IPS-NIHi11 (cell line): Measurements from ENCODE around the gene PYGM.

ENCODE experiments used
- DNase-seq: peaks from one replicate; pipeline ENCODE4 v3.0.0; 2012; ENCODE audit warnings: mixed read lengths, low spot score

The PYGM gene

DNA sequence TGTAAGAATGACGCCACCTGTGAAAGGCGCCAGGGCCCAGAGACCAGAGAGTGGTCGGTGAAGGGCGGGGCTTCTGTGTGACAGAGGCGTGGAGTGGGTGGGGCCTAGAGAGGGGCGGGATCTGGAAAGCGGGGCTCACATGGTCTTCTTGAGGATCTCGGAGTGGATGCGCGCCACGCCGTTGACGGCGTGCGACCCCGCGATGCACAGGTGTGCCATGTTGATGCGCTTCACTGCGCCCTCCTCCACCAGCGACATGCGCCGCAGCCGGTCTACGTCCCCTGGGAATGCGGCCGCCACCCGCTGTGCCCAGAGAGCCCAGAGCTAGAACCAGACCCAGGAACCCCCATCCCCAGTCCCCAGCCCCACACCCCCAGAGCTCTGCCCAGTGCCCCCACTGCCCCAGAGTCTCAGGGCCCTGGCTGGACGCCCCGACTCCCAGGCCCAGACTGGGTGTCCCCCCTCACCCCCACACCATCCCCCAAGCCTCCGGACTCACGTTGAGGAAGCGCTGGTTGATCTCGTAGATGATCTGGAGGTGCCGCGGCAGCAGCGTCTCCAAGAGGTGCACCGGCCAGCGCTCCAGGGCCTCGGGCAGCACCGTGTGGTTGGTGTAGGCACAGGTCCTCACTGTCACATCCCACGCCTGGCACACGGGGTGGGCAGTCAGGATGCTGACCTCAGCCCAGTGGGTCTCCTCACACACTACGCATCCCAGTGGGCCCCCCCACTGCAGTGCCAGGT, 6.2 kb downstream of the PYGM start:
- peak; percentile 58 for DNase-seq

DNA sequence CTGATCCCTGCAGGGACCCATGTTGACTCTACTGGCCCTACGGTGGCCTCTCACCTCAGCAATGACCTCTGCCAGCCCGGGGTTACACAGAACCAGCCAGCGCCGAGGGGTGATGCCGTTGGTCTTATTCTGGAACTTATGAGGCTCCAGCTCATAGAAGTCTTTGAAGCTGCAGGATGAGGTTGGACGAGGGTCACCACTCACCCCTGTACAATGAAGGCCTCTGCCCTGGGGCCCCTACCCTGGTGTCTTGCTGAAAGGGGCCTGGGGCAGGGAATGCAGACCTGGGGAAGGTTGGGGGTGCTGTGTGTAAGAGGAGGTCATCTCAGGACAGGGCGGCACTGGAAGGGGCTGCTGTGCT, 6.8 kb downstream of the PYGM start:
- DNase-seq = no peak

DNA sequence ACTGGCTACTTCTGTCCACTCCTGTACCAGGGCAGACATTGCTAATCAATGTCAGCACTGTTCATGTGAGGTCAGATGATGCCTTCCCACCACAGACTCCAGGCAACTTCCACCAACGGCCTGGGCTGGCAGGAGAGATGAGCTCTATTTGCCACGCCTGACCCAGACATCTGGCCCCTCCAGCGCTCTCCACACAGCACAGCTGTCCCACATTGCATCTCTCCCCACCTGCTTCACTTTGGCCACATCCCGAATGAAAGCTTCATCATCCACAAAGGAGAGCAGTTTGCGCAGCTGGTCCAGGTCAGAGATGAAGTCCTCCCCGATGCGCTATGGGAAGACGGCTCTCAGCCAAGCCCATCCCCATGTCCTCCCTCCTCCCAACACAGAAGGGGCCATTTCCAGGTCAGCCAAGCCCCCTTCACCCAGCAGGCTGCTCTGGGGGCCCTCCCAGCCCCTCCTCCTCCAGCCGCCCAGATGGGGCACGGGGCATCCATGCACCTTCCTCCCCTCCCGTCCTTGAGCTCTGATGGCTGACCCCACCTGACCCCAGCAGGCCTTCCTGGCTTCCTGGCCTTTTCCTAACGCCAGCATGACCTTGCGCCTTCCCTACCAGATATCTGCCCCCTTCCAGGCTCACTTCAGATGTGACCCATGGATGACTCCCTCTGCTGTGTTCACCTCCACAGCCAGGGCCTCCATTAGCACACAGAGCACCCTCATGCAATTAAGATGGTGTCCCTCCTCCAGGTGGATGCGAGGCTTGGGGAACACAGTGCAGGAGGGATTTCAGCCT, 7.4 kb downstream of the PYGM start:
- no peak for DNase-seq

DNA sequence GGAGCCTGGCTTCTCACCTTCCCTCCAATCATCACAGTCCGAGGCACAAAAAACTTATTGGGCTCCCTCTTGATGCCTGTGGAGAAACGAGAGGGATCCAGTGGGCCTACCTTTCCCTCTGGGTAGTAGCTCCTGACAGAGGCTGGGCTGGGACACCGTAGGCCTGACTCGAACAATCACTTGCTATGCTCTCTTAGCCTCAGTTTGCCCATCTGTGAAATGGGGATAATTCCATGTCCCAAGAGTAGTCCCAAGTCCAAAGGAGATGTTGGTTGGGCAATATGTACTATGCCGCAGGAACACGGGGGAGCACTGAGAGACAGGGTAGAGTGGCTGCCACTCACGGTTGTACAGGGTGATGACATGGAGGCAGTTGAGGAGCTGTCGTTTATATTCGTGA, 8.2 kb downstream of the PYGM start:
- no peak for DNase-seq

DNA sequence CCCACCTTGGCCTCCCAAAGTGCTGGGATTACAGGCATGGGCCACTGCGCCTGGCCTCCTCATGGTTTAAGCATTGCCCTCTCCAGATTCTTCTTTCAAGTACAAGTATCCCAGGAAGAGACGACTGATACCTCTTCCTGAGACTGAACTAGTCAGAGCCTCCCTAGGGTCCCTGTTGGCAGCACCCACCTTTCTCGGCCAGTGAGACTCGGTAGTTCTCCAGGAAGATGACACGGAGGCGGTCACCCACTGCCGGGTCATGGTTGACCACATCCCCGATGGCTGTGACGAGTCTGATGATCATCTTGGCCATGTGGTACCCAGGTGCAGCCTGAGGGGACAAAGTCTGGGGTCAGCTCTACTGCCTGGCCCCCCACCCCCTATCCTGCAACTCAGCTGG, 8.6 kb downstream of the PYGM start:
- DNase-seq = no peak

DNA sequence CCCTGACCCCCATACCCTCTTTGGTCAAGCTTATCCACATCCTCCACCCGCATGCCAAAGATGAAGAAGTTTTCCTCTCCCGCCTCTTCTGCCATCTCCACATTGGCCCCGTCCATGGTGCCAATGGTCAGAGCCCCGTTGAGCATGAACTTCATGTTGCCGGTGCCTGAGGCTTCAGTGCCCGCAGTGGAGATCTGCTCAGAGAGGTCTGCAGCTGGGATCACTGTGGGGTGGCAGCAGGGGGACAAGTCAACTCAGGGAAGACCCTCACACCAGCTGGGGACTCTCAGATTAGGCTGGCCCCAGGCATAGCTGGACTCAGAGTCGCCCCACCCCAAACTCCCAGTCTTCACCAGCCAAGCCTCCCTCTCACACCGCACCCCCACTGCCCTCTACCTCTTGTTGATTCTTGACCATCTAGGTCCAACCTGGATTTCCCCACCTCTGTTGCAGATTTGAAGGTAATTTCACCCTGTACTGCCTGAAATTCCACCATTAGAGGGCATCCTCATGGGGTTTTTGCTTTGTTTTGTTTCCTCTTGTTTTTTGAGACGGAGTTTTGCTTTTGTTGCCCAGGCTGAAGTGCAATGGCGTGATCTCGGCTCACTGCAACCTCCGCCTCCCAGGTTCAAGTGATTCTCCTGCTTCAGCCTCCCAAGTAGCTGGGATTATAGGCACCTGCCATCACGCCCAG, 9.3 kb downstream of the PYGM start:
- DNase-seq = no peak

DNA sequence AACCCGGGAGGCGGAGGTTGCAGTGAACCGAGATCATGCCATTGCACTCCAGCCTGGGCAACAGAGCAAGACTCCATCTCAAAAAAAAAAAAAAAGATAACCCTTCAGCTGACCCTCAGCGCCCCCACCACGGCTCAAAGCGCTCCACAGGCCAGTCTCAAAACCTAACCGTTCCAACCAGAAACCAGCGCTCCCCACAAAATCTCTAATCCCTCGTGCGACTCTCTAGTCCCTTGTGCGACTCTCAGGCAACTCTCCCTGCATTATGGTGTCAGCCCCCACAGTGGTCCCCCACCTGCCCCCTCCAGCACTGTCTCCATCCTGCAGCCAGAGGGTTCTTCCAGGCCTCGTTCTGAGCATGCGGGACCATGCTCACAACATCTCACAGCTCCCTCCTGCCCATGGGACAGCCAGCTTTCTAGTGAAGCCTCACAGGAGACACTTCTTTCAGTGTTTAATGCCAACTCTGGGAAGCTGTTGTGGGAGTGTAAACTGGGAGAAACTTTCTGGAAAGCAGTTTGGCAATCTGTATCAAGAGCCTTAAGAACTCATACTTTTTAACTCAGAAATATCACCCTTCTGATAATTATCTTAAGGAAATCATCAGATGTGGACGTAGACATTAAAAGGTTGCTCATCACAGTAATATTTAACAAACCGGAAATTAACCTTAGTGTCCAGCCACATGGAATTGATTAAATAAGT, 11.7 kb downstream of the PYGM start:
- no peak for DNase-seq

DNA sequence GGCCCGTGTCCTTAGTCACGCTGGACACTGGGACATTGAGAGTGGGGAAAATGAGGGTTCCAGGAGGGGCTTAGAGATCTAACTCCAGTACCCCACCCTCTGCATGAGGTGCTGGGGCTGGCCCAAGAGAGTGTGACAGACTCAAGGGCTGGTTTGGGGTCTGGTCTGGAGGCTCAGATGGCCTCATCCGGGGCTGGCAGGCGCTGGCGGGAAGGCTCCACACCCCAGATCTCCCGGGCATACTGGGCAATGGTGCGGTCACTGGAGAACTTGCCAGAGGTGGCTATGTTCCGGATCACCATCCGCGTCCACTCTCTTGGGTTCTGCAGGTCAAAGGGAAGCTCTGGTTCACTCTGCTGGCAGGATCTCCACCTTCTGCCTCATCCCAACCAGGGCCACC, 13.3 kb downstream of the PYGM start:
- no peak for DNase-seq

DNA sequence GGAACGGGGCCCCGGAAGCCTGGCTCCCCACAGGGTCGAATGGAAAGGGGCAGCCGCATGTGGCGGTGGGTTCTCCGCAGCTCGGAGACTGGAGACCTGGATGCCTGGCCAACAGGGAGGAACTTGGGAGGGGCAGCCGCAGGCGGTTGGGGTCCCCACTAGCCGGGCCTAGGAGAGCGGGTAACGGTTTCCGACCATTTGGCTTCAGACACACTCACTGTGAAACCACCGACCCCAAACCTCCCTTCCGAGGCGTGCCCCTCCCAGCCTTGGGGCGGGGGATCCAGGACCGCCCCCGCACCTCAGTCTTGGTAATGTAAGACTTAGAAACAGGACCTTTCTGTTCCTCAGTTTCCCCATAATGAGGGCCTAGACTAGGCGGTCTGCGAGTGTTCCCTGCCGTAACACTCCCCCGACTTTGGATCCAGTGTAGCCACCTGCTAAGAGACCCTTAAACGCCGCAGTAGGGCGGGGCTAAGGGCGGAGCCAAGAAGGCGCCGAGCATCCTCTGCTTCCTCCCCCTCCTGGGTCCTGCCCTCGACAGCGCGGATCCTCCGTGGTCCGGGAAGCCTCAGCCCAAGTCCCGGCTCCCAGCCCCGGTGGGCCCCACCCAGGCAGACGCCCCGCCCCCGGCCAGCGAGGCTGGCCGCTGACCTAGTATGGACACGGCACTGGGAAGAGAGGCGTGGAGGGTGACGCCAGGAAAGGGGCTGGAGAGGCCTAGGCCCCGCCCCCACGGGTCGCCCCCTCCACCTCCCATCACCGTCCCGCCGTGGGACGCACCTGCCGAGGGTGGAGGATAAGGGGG, 14.0 kb downstream of the PYGM start:
- DNase-seq = peak; percentile 94

DNA sequence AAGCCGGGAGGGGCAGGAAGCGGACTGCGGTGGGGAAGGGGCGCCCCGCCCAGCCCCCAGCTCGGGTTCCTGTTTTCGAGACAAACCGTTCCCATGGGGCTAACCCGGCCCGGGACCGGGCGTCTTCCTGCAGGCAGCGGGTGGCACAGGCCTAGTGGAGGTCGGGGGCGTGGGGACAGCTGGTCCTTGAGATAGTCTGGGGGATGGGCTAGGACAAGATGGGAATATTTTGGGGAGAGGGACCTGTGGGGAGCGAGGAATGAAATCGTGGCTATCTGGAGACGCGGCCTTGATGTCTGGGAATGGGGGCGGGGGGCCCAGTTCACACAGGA, 14.6 kb downstream of the PYGM start:
- no peak for DNase-seq

DNA sequence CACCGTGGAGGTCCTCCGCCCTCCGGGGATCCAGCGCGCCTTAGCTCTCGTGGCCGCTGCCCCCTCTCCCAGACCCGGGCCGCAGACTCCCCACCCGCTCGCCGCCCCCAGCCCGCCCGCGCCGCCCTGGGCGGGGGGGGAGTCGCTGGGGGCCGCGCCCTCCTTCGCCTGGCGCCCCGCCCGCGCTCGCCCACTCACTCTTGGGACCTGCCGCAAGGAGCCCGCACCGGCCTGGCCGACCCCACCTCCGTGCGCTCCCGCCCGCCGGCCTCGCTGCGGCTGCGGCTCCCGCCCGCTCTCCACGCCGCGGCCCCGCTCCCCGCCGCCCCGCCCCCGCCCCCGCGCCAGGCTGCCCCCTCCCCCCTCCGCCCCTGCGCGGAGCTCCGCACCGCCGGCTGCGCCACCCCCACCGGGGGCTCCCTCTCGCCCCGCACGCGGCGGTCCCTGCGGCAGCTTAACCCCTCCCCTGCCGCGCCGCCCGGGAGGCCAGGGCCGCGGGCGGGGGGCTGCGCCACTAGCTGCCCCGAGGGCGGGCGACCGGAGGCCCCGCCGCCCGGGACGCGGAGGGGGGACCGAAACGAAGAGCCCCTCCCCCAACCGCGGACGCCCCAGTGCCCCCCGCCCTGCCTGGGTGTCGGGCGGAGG, 15.1 kb downstream of the PYGM start:
- peak; percentile 62 for DNase-seq

DNA sequence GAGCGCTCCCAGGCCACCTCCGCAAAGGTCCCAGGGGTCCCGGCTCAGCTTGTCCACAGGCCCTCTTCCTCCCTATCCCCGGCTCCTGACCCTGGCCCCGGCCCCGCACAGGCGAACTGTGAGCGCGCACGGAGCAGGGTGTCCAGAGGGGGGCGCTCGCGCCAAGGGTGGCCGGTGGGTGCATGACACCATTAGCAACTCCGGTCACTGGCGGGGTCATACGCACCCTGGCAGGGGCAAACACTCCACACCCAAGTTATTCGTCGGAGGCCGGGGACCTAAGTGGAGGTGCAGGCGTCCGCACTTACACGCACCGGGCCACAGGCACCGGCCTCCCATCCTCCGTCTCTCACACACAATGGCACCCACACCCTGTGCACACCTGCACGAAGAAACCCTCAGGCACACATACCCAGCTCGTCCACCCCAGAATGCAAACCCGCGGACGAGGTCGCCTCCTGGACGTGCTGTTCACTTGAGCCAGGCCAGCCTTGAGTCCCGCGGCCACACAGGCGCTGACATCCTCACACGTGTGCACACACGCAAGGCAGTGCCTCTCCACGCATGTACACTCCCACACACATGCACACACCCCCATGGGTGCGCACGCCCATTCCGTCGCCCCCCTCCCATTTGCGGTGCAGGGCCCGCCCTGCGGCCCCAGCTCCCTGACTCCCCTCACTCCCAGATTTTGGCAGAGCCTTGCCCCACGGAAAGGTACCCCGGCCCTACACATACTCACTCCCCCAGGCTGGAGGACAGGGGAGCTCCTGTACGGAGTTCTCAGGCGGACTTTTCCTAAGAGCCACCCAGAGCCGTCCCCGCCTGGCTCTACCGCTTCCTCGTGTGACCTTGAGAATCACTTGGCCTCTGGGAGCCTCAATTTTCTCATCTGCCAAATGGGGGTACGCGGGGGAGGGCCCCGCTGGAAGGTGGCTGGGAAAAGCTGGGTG, 15.9 kb downstream of the PYGM start, which contains the start of gene RASGRP2:
RASGRP2 (minus strand) TSS at position 552 of the 953 bp plus-strand sequence. CDS start 1,276 bp downstream, outside the sequence.
- DNase-seq = peak; percentile 78

DNA sequence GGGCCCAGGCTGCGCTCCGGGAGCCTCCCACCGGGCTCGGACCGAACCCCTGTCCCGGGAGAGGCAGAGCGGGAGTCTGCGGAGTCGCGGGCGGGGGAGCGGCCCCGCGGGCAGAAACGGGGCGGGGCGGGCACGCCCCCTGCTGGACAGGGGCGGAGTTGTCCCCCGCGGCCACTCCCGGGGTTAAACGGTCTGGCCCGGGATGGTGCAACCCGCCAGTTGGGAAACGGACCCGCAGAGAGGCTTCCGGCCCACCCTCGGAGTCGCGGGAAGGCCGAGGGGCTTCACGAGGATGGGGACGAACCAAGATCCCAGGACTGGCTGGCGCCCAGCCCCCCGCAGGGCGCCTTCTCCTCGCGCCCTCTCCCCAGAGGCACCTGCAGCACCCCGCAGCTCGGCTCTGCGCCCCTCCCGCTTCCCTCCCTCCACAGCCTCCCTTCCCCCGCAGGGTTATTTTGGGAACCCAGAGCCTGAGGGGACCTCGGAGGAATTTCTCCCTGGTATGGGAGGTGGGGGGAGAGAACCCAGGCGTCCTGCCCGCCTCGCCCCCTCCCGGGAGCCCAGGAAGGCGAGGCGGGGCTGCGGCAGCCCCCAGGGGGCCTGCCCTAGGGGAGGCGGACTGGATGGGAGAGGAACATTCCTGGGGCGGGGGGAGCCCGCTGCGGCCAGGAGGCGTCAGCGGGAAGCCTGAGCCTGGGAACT, 16.7 kb downstream of the PYGM start:
- DNase-seq = peak; percentile 91

DNA sequence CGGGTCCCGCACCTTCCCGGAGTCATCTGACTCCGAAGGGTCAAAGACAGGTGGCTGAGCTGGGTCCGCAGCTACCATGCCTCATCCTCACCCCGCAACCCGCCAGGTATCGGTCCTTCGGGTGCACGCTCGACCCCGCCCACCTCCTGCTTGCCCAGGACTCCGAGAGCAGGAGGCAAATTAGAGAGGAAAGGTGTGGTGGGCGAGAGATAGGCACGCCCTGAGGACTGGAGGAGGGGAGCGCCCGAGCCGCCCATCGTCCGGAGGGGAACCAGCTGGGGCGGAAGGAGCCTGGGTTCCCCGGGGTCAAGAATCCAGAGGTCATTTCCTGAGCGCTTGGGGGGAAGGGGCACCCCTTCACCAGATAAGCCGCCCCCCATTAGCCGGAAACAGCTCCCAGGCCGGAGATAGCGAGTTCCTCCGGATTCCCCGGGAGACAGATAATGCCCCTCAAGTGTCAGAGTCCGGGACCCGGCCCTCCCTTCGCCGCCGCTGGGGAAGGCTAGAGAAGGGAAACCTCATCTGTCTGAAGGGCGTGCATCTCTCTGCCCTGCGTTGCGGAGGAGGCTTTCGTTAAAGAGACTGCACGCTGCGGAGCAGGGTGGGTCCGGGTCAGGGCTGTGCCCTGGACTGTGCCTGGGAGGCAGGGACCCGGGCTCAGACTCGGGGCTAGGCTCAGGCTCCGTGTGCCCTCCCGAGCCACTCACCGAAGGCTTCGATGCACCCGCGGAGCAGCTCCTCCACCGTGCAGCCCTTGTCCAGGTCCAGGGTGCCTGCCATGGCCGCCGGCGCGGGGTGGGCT, 17.5 kb downstream of the PYGM start:
- DNase-seq = peak; percentile 59

DNA sequence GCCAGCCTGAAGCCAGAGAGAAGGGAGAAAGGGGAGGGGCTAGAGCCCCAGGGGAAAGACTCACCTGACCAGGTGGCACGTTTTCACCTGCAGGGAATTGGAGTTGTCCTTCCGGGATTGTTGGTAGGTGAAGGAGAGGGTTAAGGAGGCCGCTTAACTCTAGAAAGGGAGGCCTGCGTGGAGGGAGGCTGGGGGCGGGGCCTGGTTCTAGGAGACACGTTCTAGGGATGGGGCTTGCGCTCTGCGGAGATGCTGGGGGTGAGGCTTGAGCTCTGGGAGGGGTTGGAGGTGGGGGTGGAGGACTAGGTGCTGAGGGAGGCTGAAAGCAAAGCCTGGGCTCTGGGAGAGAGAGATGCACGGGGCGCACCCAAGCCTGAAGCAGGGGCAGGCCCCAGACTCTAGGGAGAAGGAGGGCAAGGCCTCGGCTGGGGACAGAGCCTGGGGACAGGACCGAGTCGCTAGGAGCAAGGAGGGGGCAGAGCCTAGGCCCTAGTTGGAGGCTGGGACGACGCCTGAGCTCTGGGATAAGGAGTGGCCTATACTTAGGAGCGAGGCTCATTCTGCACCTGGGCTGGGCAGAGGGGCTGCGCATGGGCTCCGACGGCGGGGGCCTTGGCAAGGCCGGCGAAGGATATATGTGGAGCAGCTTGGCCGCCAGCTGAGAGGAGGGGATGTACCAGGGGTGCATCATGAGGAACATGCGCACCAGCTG, 18.2 kb downstream of the PYGM start:
- no peak for DNase-seq

DNA sequence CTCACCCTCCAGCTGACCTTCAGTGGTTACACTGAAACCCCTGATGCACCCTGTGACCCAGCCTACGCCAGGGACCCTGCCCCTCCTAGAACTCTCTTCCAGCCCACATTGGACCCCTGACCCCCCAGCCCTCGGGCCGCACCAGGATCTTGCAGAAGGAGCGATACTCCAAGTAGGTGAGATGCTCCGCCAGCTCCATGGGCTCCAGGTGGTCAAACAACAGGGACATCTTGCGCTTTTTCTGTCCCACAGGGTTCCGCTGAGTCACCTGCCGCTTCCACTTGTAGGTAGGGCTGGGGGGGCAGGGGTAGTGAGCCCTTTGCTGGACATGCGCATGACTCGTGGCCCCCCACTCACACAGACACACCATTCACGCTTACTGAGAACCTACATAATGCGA, 19.9 kb downstream of the PYGM start:
- DNase-seq = no peak

DNA sequence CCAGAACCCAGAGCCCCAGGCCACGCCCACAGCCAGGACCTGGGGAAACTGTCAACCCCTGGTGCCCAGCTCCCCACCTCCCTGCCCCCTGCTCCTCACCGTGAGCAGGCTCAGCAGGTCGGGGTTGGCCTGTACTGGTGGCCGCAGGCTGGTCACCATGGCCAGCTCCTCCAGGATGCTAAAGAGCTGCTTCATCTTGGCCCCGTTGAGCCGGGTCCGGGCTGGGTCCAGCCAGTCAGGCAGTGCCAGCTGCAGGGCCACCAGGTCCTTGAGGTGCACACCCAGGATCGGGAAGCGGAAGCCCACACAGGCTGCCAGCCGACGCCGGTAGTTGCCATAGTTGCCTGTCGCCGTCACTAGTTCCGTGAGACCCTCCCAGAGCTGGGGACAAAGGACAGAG, 23.1 kb downstream of the PYGM start:
- no peak for DNase-seq
